Measurements from ENCODE around the gene TAMALIN. TPM values are rescaled to one million over a fixed set of nuclear protein-coding genes. Genes with fewer than 3 reads are reported as not detected.

Gene TAMALIN
- polyA plus RNA-seq, 3 donors, result 0.63 to 118 (median 1.6) TPM

DNA sequence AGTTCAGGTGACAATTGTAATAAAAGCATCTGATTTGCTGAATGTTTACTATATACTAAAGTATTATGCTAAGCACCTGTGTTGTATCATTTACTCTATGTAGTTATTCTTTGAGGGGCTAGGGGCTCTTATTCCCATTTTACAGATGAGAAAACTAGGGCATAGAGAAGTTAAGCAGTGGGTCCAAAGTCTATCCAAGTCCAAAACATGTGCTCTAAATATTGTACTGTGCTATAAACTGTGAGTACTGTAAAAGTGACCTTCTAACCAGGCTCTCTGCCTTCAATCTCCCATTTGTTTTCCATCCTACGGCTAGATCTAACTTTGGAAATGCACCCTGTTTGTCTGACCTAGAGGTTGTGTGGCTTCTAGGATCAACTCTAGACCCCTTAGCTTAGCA lies 46.3 kb upstream of the TAMALIN start:
- H3K9me3 Mint-ChIP-seq, result peaks cover 0 to 4% (median 2%) of the 10 kb centered on the region in 7 donors
- Histone ChIP-seq H3K27ac (ENCODE audit: low read depth in 1 of 2, low read length in 2 of 2) (no peak overlapping the region), H3K36me3 (replicated peaks in 1 of 2; ENCODE audit: control insufficient read depth in 1 of 2, insufficient read depth in 2 of 2, low read length in 2 of 2) (peaks cover 10 to 29% of the 10 kb centered on the region in 2 donors), H3K9ac (ENCODE audit: insufficient read depth, low read length, poor library complexity, severe bottlenecking) (no peak overlapping the region), H4K20me1 (ENCODE audit: insufficient read depth, low read length) (peaks cover 91% of the 10 kb centered on the region), H3K27me3 (ENCODE audit: control insufficient read depth in 2 of 2, insufficient read depth in 2 of 2, low read length in 2 of 2) (no peaks in the 10 kb centered on the region), H3K79me2 (ENCODE audit: insufficient read depth, low read length) (peaks cover 100% of the 10 kb centered on the region), H2AFZ (ENCODE audit: insufficient read depth, low read depth, low read length, poor library complexity, severe bottlenecking) (no peak overlapping the region), H3K9me3 (replicated peaks in 1 of 2; ENCODE audit: control insufficient read depth in 1 of 2, insufficient read depth in 1 of 2, low read length in 2 of 2) (peaks cover 0 to 4% of the 10 kb centered on the region in 2 donors), H3K4me1 (ENCODE audit: control insufficient read depth in 1 of 2, insufficient read depth in 2 of 2, low read length in 2 of 2) (peaks cover 30 to 39% of the 10 kb centered on the region in 2 donors), H3K4me2 (replicated peaks; ENCODE audit: extremely low read depth, low read length, poor library complexity, severe bottlenecking) (no peak overlapping the region), H3K4me3 (replicated peaks in 1 of 3; ENCODE audit: low read depth in 2 of 3, low read length in 3 of 3) (no peak overlapping the region)
- TF ChIP-seq, protein P1, sequence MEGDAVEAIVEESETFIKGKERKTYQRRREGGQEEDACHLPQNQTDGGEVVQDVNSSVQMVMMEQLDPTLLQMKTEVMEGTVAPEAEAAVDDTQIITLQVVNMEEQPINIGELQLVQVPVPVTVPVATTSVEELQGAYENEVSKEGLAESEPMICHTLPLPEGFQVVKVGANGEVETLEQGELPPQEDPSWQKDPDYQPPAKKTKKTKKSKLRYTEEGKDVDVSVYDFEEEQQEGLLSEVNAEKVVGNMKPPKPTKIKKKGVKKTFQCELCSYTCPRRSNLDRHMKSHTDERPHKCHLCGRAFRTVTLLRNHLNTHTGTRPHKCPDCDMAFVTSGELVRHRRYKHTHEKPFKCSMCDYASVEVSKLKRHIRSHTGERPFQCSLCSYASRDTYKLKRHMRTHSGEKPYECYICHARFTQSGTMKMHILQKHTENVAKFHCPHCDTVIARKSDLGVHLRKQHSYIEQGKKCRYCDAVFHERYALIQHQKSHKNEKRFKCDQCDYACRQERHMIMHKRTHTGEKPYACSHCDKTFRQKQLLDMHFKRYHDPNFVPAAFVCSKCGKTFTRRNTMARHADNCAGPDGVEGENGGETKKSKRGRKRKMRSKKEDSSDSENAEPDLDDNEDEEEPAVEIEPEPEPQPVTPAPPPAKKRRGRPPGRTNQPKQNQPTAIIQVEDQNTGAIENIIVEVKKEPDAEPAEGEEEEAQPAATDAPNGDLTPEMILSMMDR (IDR thresholded peaks at IDR 0.05), result no peak
- H3K4me1 Mint-ChIP-seq, result peaks cover 62% of the 10 kb centered on the region
- 100% methylated on average over 1 of the region's 1 CpG for WGBS (ENCODE audit: insufficient coverage)
- H3K27me3 Mint-ChIP-seq (ENCODE audit: low read depth in 3 of 3), result no peaks in the 10 kb centered on the region
- no peak overlapping the region for H3K4me3 Mint-ChIP-seq
- H3K27ac Mint-ChIP-seq, result peak overlapping the region in 1 of 7 donors; percentile 83
- DNase-seq, result no peak
- intact Hi-C loops (cut with micrococcal nuclease), result no loop called here
- peaks cover 51 to 62% of the 10 kb centered on the region in 2 donors for H3K36me3 Mint-ChIP-seq

DNA sequence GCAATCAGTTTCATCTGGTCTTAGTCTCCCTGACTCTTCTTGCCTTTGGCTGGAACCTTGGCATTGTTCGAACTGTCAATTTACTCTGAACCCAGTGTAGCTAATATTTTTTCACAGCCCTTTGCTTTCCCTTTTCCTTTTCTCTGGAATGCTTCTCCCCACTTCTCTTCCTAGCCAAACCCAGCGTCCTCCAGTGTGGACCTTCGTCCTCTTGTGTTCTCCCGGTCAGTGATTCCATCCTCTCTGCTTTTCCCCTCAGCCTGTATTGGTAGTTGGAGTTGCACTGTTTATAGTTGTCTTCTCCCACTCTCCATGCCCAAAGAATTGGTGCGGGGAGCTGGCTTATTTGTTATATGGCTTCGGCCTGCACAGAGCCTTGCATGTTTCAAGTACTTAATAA lies 45.9 kb upstream of the TAMALIN start:
- peaks cover 59% of the 10 kb centered on the region for H3K4me1 Mint-ChIP-seq
- no peaks in the 10 kb centered on the region for H3K27me3 ChIP-seq (ENCODE audit: control insufficient read depth in 2 of 2, insufficient read depth in 2 of 2, low read length in 2 of 2)
- H3K9me3 ChIP-seq (replicated peaks in 1 of 2; ENCODE audit: control insufficient read depth in 1 of 2, insufficient read depth in 1 of 2, low read length in 2 of 2), result peaks cover 0 to 4% of the 10 kb centered on the region in 2 donors
- no peak overlapping the region for H2AFZ ChIP-seq (ENCODE audit: insufficient read depth, low read depth, low read length, poor library complexity, severe bottlenecking)
- H3K4me1 ChIP-seq (ENCODE audit: control insufficient read depth in 1 of 2, insufficient read depth in 2 of 2, low read length in 2 of 2), result peaks cover 25 to 35% of the 10 kb centered on the region in 2 donors
- H3K36me3 Mint-ChIP-seq, result peaks cover 51 to 66% of the 10 kb centered on the region in 2 donors
- intact Hi-C loops (cut with micrococcal nuclease), result no loop called here
- H3K9me3 Mint-ChIP-seq, result peaks cover 0 to 4% (median 2%) of the 10 kb centered on the region in 7 donors
- H4K20me1 ChIP-seq (ENCODE audit: insufficient read depth, low read length), result peaks cover 91% of the 10 kb centered on the region
- no peaks in the 10 kb centered on the region for H3K27me3 Mint-ChIP-seq (ENCODE audit: low read depth in 3 of 3)
- DNase-seq, result no peak
- no peak overlapping the region for H3K4me2 ChIP-seq (replicated peaks; ENCODE audit: extremely low read depth, low read length, poor library complexity, severe bottlenecking)
- TF ChIP-seq, protein P1 (IDR thresholded peaks at IDR 0.05), result no peak
- peaks cover 10 to 29% of the 10 kb centered on the region in 2 donors for H3K36me3 ChIP-seq (replicated peaks in 1 of 2; ENCODE audit: control insufficient read depth in 1 of 2, insufficient read depth in 2 of 2, low read length in 2 of 2)
- H3K4me3 Mint-ChIP-seq, result no peak overlapping the region
- H3K4me3 ChIP-seq (replicated peaks in 1 of 3; ENCODE audit: low read depth in 2 of 3, low read length in 3 of 3), result no peak overlapping the region
- H3K27ac ChIP-seq (ENCODE audit: low read depth in 1 of 2, low read length in 2 of 2), result no peak overlapping the region
- peaks cover 100% of the 10 kb centered on the region for H3K79me2 ChIP-seq (ENCODE audit: insufficient read depth, low read length)
- H3K27ac Mint-ChIP-seq, result peak overlapping the region in 2 of 7 donors; percentile 8 to 83
- no peak overlapping the region for H3K9ac ChIP-seq (ENCODE audit: insufficient read depth, low read length, poor library complexity, severe bottlenecking)
- WGBS (ENCODE audit: insufficient coverage), result no CpG with 5 or more reads among the region's 6 CpGs
